22Rv1 (cell line): Measurements from ENCODE around the gene LRRC36.

ENCODE experiments used
- ZFX ChIP-seq: fragments of 450-650 bp; IDR thresholded peaks from 2 replicates; pipeline ENCODE4 v1.6.1; 2017; ENCODE audit warnings: antibody characterized with exemption, borderline replicate concordance
- TF ChIP-seq, protein P1 (sequence below): fragments of 450-650 bp; IDR thresholded peaks from 2 replicates; pipeline ENCODE4 v1.5.1; 2017; ENCODE audit warnings: mild to moderate bottlenecking

DNA sequence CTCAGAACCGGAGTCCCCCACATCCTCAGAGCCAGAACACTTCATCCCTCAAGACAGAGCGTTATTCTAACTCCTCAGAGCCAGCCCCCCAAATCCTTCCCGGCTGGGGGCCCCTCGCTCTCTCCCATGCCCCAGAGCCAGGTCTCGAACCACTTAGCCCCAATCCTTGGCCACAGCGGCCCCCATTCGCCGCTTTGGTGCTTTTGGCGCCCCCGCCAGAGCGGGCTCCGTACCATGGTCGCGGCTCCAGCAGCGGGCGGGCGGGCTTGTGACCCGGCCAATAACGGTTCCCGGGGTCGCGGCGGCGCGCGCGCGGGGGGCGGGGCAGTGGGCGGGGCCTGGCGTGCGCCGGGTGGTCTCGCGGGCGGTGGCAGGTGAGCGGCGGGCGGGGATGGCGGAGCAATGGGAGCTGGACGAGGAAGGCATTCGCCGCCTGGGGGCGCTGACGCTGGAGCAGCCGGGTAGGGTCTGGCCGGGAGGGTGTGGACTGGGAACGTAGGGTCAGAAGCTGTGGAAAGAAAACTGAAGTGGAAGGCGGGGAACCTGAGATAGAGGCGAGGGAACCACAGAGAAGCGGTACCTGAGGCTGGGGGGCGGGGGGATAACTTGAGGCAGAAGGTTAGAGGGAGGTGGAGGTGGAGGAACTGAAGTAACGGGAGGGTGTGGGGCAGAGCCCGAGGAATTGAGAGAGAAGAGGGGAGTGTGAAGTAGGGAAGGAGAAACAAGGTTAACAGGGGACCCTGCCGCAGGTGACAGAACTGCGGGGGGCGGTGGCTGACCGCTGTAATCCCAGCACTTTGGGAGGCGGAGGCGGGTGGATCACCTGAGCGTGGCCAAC is at the start of gene LRRC36, which contains the start of gene KCTD19:
- TF ChIP-seq, protein P1, sequence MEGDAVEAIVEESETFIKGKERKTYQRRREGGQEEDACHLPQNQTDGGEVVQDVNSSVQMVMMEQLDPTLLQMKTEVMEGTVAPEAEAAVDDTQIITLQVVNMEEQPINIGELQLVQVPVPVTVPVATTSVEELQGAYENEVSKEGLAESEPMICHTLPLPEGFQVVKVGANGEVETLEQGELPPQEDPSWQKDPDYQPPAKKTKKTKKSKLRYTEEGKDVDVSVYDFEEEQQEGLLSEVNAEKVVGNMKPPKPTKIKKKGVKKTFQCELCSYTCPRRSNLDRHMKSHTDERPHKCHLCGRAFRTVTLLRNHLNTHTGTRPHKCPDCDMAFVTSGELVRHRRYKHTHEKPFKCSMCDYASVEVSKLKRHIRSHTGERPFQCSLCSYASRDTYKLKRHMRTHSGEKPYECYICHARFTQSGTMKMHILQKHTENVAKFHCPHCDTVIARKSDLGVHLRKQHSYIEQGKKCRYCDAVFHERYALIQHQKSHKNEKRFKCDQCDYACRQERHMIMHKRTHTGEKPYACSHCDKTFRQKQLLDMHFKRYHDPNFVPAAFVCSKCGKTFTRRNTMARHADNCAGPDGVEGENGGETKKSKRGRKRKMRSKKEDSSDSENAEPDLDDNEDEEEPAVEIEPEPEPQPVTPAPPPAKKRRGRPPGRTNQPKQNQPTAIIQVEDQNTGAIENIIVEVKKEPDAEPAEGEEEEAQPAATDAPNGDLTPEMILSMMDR = peak; percentile 84
- TF ChIP-seq ZFX = no peak
